Non-pigmented ciliary epithelial cell (primary cell): Measurements from ENCODE around the gene CASP3.
"Not testable (repeated sequence)": the region's sequence is repeated elsewhere in the genome, so short reads cannot be mapped to it uniquely, and the experiment has no call there.

Experiments used
- DNase-seq: peaks from one replicate; pipeline ENCODE4 v3.0.0-alpha.2; 2010; ENCODE audit warnings: low read depth

The CASP3 gene

DNA sequence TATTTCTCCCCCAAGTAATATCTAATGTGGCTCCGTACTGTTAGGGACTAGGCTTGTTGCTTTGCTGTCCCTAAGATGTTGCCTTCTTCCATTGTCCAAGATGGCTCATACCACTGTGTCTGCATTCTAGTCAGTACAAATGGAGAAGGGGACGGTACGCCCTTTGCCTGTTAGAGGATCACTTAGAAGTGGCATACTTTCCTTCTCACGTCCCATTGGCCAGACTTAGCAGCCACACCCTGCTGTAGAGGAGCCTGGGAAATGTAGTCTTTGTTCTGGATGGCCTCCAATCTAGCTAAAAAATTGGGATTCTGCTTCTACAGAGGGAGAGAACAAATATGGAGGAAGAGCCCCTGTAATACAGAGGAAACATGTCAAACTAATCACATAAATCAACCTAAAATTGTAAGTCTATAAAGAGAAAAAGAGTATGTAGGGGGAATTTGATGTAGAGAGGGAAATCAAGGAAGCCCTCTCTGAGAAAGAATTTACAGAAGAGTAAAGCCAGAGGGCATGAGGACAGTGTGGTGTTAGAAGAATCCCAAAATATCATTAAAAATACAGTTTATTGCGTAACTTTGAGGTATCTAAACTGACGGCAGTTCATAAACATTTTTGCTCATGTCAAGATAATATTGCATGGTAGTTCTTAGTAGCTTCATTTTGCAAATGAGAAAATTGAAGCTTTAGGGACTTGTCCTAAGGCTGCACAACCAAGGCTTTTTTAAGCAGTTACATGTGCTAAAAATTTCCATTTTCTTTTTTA is 15.4 kb upstream of the CASP3 start:
- DNase-seq: no peak

GRCh38 chr4:184662236-184662635 is 13.0 kb upstream of the CASP3 start:
- no peak for DNase-seq

- DNase-seq: no peak
Observed at GRCh38 chr4:184660978-184661377, 11.7 kb upstream of the CASP3 start.

DNA sequence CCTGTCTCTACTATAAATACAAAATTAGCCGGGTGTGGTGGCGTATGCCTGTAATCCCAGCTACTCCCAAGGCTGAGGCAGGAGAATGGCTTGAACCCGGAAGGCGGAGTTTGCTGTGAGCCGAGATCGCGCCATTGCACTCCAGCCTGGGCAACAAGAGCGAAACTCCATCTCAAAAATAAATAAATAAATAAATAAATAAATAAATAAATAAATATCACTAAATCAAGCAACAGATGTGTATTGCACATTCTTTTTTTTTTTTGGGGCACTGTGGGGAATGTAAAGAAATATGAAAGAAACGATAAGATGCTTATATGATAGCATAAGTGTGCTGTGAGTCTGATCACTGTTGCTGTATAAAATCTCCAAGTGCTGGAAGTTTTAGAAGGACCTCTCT is 8.6 kb upstream of the CASP3 start:
- not testable (repeated sequence) for DNase-seq

DNA sequence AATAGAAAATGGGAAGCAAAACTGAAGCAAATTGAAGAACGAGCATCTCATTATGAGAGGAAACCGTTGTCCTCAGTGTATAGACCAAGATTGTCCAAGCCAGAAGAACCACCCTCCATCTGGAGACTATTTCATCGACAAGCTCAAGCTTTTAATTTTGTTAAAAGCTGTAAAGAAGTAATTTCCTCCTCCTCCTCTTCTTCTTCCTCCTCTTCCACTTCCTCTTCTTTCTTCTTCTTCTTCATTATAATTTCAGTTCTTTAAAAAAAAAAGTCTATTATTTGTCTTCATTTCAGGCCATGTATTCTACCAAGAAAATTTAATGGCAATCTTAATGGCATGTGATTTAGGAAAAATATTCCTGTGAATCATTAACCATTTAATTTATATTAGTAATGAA is 7.9 kb upstream of the CASP3 start:
- DNase-seq: no peak

GRCh38 chr4:184655889-184656869 is 6.9 kb upstream of the CASP3 start:
- no peak for DNase-seq

- peak; percentile 58 for DNase-seq
Observed at GRCh38 chr4:184653650-184654049, 4.4 kb upstream of the CASP3 start.

- DNase-seq: not testable (repeated sequence)
Observed at GRCh38 chr4:184652681-184653080, 3.4 kb upstream of the CASP3 start.

DNA sequence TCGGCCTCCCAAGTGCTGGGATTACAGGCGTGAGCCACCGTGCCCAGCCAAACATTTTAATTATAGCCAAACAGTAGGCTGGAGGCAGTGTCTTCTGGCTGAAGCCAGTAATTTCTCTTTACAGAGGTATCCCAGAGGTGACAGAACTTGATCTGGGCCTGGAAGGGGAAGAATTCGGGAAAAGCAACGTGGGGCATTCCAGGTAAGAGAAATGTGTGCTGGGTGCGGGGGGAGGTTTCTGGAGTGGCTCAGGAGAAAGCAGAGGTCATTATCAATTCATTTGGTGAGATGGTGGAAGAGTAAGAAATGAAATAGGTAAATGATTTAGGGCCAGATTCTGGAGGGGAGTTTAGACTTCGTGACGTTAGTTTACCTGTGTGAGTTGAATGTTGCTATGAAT is 2.7 kb upstream of the CASP3 start:
- no peak for DNase-seq

DNA sequence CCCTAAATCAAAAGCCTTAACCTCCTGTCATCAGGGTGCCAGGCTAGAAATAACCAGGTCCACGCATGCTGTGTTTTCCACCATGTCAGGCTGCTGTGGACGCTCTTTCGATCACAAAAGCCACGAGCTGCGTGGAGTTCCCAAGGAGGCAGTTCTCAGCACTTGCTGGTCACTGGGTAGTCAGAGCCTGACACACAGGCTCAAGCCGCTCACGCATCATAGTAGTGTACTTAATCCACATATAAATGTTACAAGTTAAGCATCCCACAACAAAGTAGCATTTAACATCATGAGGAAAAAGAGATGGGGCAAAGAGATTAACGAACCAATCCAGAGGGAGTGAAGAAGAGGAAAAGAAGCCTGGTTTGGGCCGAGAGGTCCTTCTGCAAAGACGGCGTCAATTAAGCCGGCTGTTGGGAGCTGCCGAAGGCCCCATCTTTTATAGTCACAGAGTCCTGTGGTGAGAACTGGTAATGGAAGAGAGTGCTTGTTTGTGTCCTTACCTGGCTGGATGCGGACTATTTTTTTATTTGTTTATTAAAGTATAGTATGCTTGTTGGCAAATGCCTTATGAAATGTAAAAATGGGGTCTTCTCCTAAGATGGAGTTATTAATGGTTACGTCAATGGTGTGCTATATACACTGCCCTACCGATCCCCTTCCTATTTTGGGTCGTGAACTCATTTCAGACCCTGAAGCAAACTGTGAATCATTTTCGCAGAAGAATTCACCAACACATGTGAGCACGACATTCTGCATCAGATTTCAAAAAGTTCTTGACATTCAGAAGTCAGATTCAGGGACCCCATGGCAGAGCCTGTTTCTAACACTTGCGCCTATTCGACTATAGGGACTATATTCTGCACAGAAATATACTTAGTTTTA is 966 bp upstream of the CASP3 start:
- no peak for DNase-seq

DNA sequence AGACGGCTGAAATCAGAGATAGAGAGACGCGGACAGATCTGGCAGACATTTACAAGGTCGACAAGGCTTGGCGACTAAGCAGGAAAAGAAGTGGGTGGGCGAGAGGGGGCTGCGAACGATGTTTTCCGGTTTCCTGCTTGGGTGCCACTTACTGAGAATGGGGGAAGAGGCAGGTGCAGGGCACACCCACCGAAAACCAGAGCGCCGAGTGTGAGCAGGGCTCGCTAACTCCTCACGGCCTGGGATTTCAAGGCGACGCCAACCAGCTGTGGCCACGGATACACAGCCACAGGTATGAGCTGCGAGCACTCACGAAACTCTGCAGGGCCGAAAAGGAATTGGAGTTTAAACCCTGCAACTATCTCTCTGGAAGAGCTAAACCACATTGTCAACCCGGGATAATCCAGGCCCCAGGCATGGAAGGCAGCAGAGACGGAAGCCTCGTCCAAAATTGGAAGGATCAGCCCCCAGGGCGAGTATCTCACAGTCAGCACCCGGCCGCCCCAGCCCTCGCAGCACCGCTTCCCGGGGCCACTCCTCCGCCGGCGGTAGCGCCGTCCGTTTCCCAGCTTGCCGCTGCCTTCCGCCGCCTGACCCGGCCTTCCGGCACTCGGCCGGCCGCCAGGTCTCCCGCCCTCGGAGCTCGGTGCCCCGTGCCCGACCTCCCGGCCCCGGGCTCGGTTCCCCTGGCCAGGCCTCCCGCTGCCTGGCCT is 778 bp downstream of the CASP3 start:
- no peak for DNase-seq

DNA sequence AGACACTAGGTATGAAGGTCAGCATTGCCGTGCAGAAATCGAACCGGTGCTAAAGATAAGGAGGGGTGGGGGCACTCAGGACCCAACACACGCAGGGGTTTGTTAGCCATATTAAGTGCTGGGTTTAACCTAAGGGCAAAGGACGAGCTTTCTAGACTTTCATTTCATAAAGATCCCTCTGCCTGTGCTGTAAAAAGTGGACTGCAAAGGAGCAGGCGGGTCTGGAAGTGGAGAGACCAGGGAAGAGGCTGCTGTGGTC is 1.3 kb downstream of the CASP3 start:
- no peak for DNase-seq

DNA sequence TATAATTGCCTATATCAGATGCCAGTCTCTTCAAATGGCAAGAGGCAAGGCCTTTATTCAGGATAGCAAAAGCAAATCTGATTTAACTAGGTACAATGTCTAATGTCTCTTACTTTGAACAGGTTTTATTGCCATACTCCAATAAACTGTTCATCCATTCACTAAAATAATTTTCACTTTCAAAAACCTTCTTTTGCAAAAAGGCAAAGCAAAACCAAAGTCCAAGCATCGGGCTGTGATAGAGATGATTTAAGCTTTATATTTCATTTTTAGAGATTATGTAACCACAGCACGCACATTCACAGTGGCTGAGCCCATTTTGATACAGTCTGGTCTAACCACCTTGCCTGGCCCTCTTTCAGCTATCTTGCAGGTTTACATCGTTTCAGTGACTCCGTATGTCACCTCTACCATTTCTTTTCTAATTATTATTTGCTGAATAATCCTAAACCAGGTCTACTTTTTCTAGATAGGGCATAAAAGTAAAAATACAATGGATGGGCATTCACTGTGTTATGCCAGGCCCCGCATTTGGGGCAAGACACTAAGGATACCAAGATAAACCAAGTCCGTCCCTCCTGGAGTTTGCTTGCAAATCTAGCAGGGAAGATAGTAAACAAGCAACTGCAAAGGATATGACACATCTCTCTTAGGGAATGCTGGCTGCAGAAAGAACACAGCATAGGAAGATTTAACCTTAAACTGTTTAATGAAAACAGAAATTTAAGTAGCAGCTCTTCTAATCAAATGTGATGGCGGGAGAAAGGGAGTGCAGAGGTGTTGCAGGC is 1.8 kb downstream of the CASP3 start:
- DNase-seq: no peak

DNA sequence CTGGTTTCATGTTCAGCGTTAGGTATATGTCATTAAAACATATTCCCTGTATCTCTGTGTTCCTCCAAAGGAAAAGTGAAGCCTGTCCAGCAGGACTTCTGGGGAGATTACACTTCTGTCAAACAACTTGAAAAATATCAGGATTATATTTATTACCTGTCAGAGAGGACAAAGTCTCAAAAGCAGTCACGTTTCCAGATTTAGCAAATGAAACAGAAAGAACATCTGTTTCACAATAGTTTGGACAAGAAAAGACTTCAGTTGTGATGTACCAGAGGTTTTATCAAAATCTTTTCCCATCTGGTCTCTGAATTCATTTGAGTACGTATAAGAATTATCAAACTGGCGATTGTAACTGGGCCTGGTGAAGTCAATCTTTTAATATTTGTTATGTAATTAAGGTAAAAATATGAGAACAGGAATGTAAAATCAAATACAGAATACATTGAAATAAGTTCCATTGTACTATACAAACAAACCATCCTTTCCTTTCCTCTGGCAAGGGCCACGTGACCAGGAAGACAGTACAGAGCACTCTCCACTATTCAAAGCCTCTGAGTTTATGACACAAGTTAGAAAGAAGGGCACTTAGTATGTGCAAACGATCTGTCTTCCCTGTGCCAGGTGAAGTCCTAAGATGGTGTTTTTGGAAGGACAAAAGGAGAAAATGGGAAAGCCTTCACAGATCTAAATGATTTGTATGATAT is 3.2 kb downstream of the CASP3 start:
- DNase-seq: no peak

DNA sequence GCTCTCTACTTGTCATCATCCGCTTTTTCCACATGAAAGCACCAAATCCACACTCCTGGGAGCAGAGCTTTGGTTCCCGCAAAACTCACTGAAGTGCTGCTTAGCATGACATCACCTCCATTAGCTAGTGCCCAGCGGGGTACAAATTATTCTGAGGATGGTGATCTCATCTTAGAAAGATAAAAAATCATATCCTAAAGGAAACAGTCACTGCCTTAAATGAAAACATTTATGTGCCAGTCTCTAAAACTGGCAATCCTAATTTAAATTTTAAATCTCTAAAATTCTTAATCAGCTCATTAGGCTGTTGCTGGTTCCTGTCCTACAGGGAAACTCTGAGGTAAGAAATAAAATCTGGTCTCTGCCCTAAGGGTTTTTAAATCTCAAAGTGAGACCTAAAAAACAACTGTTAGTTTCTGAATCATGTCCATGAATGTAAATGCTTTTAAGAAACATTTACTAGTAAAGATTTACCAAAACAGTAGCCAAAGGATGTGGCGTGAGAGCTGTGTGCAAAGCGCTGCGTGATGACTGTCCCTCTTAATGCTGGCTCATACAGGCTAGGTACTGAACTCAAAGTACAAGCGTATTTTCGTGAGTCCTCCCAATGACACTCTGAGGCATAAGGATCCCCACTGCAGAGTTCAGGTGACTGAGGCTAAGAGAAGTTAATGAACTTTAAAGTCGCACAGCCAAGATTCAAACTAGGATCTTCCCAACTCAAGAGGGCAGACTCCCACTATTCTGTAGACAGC is 4.5 kb downstream of the CASP3 start:
- DNase-seq: no peak

GRCh38 chr4:184643731-184644130 is 5.5 kb downstream of the CASP3 start:
- DNase-seq: no peak

DNA sequence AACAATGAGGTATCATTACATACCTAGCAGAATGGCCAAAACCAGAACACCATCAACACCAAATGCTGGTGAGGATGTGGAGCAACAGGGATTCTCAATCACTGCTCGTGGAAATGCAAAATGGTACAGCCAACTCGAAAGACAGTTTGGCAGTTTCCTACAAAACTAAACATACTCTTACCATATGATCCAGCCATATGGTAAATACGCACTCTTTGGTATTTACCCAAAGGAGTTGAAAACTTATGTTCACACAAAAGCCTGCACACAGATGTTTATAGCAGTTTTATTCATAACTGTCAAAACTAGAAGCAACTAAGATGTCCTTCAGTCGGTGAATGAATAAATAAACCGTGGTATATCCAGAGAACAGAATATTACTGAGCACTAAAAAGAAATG is 7.8 kb downstream of the CASP3 start:
- no peak for DNase-seq

GRCh38 chr4:184641022-184641421 is 8.2 kb downstream of the CASP3 start:
- no peak for DNase-seq

DNA sequence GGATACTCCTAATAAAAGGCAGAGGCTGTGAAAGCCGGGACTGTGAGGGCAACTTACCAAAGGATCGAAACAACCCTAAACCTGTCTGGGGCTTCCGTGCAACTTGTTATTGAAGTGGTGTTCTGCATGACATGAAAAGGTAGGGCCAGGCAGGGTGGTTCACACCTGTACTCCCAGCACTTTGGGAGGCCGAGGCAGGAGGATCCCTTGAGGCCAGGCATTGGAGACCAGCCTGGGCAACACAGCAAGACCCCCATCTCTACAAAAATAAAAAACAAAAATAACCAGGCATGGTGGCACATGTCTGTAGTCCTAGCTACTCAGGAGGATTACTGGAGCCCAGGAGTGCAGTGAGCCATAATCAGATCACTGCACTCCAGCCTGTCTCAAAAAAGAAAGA is 12.3 kb downstream of the CASP3 start:
- no peak for DNase-seq

- no peak for DNase-seq
Observed at GRCh38 chr4:184636144-184636543, 13.1 kb downstream of the CASP3 start.
